Medulla oblongata (tissue), 1 donor: ENCODE measurements around the gene TMEM144.
"Not testable (repeated sequence)": the region's sequence is repeated elsewhere in the genome, so short reads cannot be mapped to it uniquely, and the experiment has no call there.

Source experiments
- DNase-seq: peaks from one replicate; pipeline ENCODE4 v3.0.0-alpha.2; 2015; ENCODE audit errors: extremely low spot score

TMEM144 gene

DNA sequence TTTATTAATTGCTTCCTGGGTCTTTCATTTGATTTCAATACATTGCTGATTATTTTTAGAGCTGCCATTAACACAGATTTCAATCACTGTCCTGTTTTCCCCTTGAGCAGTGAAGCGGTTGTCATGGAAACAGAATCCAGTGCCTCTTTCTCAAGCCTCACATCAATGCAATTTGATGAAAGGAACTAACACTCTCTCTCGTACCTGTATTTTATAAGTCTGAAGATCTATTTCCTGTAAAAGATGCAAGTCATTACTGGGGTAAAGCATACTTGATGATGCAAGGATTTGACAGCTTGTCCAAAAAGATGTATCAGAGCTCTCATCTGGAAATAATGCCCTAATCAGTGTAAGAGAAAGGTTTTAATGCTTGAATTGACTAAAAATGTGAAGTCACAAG, 19.6 kb upstream of the TMEM144 start:
- no peak for DNase-seq

DNA sequence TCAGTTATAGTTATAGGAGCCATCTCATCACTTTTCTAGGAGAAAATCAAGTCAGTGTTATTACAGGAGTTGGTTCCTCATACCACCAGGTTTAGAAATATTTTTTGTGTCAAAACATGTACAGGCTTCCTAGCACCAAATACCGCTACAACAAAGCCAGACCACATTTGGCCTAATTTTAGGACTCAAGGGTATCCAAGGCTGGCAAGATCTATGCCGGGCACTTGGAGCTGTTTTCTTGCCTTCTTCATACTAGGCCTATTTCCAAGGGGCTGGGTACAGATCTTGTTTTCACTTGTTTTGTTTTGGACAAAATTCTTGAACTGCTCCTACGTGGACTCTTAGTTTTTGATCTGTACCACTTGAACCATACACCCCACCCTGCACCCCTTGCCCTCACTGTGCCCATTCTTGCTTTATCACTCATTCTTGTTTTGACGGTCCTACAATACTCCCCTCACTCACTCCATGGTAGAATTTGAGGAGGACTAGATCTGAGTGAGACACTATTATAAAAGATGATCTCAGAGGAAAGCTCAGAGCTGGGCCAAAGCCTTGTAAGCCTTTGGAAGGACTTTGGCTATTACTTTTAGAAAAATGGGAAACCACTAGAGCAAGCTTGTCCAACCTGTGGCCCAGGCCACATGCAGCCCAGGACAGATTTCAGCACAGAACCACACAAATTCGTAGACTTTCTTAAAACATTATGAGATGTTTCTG, 17.7 kb upstream of the TMEM144 start:
- DNase-seq, result peak; percentile 48

- DNase-seq, result peak; percentile 89
Measured at GRCh38 chr4:158193171-158193749, 17.0 kb upstream of the TMEM144 start.

DNA sequence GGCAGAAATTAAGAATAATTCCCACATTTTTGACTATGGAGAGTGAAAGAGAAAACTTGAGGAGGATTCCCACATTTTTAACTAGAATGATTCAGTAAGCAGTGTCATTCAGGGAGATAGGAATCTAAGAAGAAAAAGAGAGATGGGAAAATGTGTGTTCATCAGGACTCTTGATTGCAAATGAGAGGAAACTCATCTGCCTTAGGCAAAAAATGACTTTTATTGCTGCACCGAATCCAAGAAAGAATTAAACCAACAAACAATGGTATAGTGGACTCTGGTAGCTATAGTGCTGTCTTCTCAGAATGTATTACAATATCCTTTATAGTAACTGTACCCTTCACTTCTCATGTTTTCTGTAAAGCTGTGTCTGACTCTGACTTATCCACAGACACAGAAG, 15.0 kb upstream of the TMEM144 start:
- DNase-seq, result no peak

DNA sequence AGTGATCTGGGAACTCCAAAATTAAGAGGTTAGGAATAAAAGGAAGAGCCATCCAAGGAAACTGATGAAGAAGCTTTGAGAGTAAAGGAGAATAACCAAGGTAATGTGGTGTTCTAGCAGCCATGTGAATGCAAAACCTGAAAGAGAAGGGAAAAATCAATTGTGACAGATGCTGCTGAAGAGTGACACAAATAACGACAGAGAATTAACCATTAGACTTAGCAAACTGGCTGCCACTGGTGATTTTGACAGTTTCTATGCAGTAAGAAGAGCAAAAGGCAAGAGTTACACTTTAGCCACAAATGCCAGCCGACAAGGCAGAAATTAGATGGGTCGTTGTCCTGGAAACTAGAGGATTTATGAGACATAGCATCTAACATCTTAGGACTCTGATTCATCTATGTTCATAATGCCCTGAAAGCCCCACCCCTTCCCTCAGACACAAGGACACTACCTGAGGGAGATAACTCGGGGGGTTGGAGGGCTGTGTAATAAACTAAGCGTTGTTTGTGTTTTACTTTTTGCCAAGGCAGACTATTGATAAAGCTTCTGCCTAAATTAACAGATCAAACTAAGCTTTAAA, 13.0 kb upstream of the TMEM144 start:
- no peak for DNase-seq

GRCh38 chr4:158200214-158200613, 10.1 kb upstream of the TMEM144 start:
- no peak for DNase-seq

DNA sequence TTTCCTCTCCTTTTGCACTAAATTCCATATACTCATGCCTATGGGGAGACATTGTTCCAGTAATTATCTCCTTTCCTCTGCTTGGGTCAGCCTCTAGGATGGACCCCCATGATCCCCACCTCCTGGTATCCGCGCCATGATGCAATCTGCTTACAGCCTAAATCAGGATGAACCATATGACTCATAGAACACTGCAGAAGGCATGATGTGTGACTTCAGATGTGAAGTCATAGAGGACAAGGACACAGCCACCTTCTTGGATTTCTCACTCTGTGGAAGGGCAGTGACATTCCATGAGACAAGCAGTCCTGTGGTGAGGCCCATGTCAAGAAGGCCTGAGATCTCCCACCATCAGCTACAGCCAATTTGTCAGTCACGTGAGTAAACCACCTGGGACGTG, 9.0 kb upstream of the TMEM144 start:
- no peak for DNase-seq

GRCh38 chr4:158201876-158202275, 8.4 kb upstream of the TMEM144 start:
- no peak for DNase-seq

- peak; percentile 64 for DNase-seq
Measured at GRCh38 chr4:158202481-158202880, 7.8 kb upstream of the TMEM144 start.

DNA sequence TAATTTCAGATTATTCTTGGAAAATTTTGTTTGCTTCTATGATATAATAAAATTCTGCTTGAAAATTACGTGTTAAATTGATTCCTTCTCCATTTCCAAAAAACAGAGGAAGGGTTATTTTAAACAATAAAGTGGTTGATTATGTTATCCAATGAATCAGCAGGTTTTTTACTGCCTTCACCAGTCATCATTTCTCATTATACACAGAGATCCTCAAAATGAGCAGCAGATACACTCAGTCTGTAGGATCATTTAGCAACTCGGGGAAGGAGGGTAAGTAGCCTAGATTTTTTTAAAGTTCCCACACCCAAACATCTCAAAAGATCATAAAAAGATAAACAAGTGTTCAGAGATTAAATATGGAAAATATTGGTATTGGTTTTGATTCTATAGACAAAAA, 6.8 kb upstream of the TMEM144 start:
- DNase-seq, result no peak

DNA sequence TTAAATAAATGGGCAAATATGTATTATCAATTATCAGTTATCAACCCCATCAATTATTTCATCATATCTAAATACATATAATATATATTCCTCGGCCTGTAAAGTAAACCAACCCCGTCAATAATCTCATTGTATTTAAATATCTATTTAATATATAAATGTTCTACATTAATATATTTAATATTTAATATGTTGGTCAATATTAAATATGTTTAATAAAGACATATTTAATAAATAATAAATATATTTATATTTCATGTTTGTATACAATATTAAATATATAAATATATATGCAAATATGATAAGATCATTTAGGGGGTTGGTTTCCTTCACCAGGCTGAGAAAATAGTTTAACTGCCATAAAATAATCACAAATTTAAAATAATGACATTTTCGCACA, 6.4 kb upstream of the TMEM144 start:
- DNase-seq, result no peak

DNA sequence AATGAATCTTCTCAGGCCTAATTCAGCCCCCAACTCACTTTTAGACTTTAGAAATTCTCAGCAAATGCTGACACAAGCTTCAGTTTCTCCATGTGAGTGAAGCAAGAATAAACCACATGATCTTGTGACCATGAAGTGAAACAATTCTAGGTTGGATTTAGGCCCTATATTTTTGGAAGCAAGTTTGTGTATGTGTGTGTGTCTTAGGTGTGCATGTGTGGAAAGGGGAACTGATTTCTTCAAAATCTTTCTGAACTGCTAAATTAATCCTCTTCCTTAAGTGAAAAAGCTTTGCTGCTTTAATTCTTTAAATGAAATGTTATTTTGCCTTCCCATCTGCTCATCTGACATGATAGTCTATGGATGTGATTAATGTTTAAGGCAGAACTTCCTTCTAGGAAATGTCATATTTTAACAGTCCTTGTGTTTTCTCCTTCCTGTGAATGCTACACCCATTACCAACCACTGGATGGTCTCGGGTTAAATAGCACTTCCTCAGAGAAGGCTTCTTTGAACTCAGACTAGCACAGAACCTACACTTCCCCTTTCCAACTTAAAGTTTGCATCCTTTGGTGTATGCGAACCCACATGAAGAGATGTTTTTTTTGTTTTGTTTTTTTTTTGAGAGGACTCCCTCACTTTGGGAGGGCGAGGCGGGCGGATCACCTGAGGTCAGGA, 1.2 kb upstream of the TMEM144 start:
- DNase-seq, result peak; percentile 80

DNA sequence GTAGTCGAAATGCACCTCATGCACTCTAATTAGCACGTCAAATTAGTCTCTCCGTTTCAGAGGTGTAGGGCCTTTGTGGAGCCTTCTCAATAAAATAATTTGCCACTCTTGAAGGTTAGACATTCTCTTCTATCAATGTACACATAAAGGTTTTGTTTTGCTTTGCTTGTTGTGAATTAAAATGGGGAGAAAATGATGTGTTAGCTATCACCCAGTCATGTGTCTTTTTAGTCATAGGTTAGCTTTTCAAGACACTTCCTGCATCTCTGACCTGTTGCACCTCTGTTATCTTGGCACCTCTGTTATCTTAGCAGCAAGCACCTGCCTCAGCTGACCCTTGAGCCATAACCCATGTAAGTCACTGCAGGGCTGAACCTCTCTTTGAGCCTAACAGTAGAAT, 936 bp downstream of the TMEM144 start:
- peak; percentile 59 for DNase-seq

- no peak for DNase-seq
Measured at GRCh38 chr4:158213466-158213865, 3.2 kb downstream of the TMEM144 start.

DNA sequence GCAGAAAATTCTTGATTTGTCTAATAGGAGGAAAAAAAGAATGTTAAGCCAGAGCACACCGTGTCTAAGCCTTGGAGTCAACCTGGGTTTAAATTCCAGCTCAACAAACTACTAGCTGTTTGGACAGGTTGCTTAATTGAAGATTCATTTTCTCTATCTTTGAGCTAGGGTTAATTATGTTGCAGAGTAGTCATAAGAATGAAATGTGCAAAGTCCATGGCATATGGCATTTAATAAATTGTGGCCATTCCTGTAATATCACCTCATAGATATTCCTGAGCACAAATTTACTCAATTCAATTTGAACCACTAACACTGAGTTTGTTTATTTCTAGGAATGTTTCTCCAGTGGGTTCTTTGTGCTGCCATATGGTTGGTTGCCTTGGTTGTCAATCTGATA, 4.6 kb downstream of the TMEM144 start:
- DNase-seq, result no peak

DNA sequence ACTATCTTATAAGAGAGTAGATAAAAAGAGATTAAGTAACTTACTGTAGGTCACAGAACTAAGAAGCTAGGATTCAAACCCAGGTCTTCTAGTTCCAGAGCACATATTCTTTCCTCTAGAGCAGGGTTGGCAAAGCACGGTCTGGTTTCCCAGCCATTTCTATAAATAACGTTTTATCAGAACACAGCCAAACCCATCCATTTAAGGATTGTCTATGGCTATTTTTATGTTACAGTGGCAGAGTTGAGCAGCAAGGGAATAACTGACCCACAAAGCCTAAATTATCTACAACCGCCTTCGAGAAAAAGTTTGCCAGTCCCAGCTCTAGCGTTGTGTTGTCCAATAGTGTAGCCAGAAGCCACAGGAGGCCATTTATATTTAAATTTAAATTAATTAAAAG, 7.5 kb downstream of the TMEM144 start:
- DNase-seq, result no peak

DNA sequence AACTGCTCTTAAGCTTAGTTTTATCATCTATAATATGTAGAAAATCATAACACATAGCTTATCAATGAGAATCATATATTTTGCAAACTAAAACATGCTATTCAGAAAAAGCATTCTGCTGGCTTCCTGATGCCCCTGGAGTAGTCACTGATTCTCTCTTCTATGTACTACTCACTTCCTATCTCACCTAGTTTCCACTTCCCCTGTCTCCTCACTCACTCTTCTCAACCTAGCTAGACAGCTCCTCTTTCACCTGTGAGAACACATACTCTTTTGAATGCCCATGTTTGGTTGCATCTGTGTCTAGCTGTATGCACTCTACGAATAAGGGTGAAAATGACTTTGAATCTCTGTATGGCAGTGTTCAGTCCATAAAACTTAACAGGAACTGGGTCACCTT, 9.3 kb downstream of the TMEM144 start:
- no peak for DNase-seq

DNA sequence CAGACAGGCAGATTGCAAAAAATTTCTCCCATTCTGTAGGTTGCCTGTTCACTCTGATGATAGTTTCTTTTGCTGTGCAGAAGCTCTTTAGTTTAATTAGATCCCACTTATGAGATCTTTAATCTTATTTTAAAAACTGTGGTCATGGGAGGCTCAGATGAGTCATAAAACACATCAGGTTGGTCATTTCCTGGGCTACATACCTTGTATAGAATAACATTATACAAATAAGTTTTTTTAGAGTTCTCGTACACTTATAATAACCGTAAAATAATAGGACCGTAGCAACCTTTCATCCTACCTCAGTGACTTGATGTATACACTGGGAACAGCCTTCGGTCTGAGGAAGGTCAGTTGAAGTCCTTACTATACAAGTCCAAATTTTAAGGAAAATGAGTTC, 14.0 kb downstream of the TMEM144 start:
- not testable (repeated sequence) for DNase-seq

- DNase-seq, result not testable (repeated sequence)
Measured at GRCh38 chr4:158224999-158225398, 14.7 kb downstream of the TMEM144 start.

GRCh38 chr4:158227880-158228279, 17.6 kb downstream of the TMEM144 start:
- DNase-seq, result not testable (repeated sequence)

DNA sequence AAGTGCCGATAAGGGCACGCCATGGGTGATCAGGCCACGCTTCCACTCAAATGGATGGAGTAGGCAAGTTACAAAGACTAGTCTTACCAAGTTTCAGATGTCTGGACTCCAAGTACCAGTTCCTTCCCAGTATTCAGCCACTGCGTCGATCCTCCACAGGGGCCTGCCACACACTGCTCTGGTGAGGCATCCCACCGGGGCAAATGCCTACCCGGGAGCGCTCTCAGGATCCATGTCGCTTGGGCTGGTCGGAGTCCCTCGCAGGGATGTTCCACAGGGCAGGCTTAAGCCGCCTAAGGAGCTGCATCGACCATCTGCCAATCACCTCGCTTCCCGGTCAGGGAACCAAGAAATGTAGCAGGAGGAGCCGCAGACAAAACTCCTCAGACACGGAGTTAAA, 18.1 kb downstream of the TMEM144 start:
- not testable (repeated sequence) for DNase-seq

- DNase-seq, result peak; percentile 66
Measured at GRCh38 chr4:158229768-158230167, 19.5 kb downstream of the TMEM144 start.

GRCh38 chr4:158234671-158235070, 24.4 kb downstream of the TMEM144 start:
- DNase-seq, result no peak
